Measurements from ENCODE around the gene NCF2.
A peak's percentile ranks its signal among the peaks of the same experiment; 100 is the strongest.

Gene NCF2

DNA sequence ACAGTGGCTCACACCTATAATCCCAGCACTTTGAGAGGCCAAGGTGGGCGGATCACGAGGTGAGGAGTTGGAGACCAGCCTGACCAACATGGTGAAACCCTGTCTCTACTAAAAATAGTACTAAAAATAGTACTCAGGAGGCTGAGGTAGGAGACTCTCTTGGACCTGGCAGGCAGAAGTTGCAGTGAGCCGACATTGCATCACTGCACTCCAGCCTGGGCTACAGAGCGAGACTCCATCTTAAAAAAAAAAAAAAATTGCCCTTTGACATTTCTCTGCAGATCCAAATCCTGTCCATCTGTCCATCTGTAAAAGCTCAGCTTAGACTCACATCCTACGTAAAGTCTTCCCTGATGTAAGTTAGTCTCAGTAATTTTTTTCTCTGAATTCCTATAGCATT lies 6.2 kb upstream of the NCF2 start:
- Histone ChIP-seq H3K9me3 (no peaks in the 10 kb centered on the region), H3K4me1 (peaks cover 0 to 11% (median 3%) of the 10 kb centered on the region in 4 donors), H3K4me3 (no peak overlapping the region), H3K27me3 (no peaks in the 10 kb centered on the region), H3K27ac (no peak overlapping the region), H3K36me3 (no peaks in the 10 kb centered on the region)
- intact Hi-C loops (cut with DNase I; ENCODE audit: low total_unique reads) = no loop called here
- no peak for DNase-seq
- TF ChIP-seq CTCF (IDR thresholded peaks at IDR 0.05) = no peak

DNA sequence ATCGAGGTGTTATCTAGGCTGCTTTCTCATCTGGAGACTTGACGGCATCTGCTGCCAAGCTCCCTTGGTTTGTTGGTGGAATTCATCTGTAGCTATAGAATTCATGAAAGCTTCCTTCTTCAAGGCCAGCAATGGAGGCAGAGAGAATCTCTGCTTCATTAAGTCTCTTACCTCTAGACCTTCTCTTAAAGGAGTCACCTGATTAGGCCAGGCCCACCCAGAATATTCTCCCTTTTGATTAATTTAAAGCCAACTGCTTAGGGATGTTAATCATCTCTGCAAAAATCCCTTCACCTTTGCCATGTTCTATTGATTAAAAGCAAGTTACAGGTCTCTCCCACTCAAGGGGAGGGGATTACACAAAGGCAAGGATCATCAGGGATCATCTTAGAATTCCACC lies 5.3 kb upstream of the NCF2 start:
- no peak for DNase-seq
- Histone ChIP-seq H3K4me3 (no peak overlapping the region), H3K36me3 (no peaks in the 10 kb centered on the region), H3K4me1 (peaks cover 0 to 11% (median 3%) of the 10 kb centered on the region in 4 donors), H3K27ac (no peak overlapping the region), H3K9me3 (no peaks in the 10 kb centered on the region), H3K27me3 (no peaks in the 10 kb centered on the region)
- intact Hi-C loops (cut with DNase I; ENCODE audit: low total_unique reads) = no loop called here
- no peak for TF ChIP-seq CTCF (IDR thresholded peaks at IDR 0.05)

DNA sequence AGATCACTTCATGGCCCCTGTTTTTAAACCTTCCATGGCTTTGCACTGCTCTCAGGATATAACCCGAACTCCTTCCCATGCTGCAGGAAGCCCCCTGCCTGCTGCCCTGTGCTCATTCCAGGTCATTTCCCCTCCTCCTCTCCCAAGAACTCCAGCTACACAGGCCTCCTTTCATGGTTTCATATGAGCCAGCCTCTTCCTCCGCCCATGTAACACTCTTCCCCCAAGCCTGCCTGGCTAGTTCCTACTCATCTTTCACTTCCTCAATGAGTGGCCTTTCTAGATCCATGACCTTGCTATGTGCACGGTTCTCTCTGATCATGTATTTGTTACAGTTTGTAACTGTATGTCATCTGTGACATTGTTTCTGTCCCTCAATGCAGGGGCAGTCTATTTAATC lies 3.1 kb upstream of the NCF2 start:
- no peaks in the 10 kb centered on the region for H3K9me3 ChIP-seq
- no peak for TF ChIP-seq CTCF (IDR thresholded peaks at IDR 0.05)
- DNase-seq = no peak
- intact Hi-C loops (cut with DNase I; ENCODE audit: low total_unique reads) = no loop called here
- no peak overlapping the region for H3K27ac ChIP-seq
- no peaks in the 10 kb centered on the region for H3K27me3 ChIP-seq
- no peaks in the 10 kb centered on the region for H3K36me3 ChIP-seq
- H3K4me3 ChIP-seq = no peak overlapping the region
- peaks cover 0 to 10% (median 3%) of the 10 kb centered on the region in 4 donors for H3K4me1 ChIP-seq

- Histone ChIP-seq H3K4me3 (no peak overlapping the region), H3K27ac (no peak overlapping the region), H3K36me3 (no peaks in the 10 kb centered on the region), H3K27me3 (no peaks in the 10 kb centered on the region), H3K4me1 (peaks cover 0 to 3% (median under 1%) of the 10 kb centered on the region in 4 donors), H3K9me3 (no peaks in the 10 kb centered on the region)
- no peak for TF ChIP-seq CTCF (IDR thresholded peaks at IDR 0.05)
- DNase-seq = no peak
- intact Hi-C loops (cut with DNase I; ENCODE audit: low total_unique reads) = no loop called here
Measured at GRCh38 chr1:183592733-183593132, 2.5 kb upstream of the NCF2 start.

DNA sequence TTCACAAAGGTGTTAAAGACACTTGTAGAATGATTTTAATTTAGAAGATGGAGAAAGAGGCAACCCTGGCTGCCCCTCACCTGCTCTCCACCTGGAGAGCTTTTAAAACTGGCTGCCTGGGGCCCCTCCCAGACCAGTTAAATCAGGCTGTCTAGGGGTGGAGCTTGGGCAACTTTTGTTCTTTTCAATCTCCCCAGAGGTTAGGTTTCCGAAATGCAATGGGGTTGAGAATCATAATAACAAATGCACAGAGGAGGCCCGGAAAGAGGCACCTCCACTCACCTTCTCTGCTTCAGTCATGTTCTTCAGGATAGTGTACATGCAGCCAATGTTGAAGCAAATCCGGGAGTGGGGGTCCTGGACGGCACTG lies 400 bp downstream of the NCF2 start:
- Histone ChIP-seq H3K4me1 (no peaks in the 10 kb centered on the region), H3K36me3 (no peaks in the 10 kb centered on the region), H3K27me3 (no peaks in the 10 kb centered on the region), H3K27ac (no peak overlapping the region), H3K4me3 (peak overlapping the region in 1 of 2 donors; percentile 4), H3K9me3 (no peaks in the 10 kb centered on the region)
- intact Hi-C loops (cut with DNase I; ENCODE audit: low total_unique reads) = no loop called here
- TF ChIP-seq CTCF (IDR thresholded peaks at IDR 0.05) = no peak
- no peak for DNase-seq

DNA sequence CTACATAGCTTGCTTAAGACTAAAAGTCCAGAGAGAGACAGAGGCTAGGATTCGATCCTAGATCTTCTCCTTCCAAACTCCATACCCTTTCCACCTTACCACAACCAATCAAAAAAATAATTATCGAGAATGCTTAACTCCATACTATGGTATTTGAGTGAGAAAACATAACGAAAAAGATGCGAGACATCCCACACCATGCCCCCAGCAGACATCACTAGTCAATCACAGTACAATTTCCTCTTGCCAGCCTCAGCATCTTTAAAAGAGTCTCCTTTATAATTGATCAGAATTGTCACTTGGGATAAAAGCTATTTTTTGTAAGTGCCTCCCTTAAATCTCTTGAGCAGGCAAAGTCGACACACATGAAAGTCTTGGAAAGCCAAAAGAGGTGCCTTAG lies 875 bp downstream of the NCF2 start:
- Histone ChIP-seq H3K36me3 (no peaks in the 10 kb centered on the region), H3K27ac (no peak overlapping the region), H3K4me1 (no peaks in the 10 kb centered on the region), H3K9me3 (no peaks in the 10 kb centered on the region), H3K4me3 (no peak overlapping the region), H3K27me3 (no peaks in the 10 kb centered on the region)
- intact Hi-C loops (cut with DNase I; ENCODE audit: low total_unique reads) = no loop called here
- TF ChIP-seq CTCF (IDR thresholded peaks at IDR 0.05) = no peak
- DNase-seq = no peak

Measured in tibial artery (tissue), 4 donors.